ENCODE results near the gene XCL2.

GRCh38 chr1:168581817-168582572 lies 38.2 kb upstream of the XCL2 start:
- TF ChIP-seq MAX (IDR thresholded peaks at IDR 0.05; ENCODE audit: low read depth) (no peak), FOXM1 (IDR thresholded peaks at IDR 0.05; ENCODE audit: low read depth) (no peak)
